ENCODE results near the gene ST8SIA4.

Gene ST8SIA4, protein sequence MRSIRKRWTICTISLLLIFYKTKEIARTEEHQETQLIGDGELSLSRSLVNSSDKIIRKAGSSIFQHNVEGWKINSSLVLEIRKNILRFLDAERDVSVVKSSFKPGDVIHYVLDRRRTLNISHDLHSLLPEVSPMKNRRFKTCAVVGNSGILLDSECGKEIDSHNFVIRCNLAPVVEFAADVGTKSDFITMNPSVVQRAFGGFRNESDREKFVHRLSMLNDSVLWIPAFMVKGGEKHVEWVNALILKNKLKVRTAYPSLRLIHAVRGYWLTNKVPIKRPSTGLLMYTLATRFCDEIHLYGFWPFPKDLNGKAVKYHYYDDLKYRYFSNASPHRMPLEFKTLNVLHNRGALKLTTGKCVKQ

DNA sequence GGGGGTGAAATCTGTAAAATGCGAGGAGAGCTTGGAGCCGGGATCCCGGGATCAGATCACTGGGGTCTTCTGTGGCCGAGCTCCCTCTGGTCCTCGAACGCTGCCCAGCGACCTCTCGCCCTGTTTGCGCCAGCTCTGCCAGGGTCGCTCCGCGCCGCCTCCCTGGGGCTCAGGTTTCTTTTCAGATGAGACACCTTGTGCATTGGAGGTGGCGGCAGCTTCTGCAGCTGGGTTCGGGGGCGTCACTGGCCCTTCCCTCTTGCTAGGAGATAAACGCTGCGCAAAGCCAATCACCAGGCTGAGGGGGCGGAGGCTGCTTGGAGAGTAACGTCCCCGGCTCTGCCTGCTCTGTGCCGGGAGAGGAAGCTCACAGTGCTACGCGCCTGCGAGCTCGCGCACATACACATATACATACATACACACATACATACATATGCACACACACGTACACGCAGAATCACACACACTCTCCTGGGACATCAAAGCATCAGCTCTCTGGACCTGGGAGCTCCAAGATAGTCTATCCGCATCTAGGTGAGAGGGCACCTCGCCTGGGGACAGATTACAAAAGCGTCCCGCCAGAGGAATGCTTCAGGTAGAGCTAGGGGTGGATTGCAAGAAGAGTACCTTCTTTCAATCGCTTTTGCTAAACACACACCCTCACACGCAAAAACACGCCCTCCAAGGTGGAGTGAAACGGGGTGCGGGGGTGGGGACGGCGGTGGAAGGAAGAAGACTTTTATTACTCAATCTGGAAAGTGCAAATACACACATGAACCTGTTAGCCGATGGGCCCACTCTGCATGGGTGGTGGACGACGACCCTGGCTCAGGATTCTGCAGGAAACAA is at the start of gene ST8SIA4:
Gene ST8SIA4 (minus strand): TSS at position 244 of the 849 bp plus-strand sequence. CDS start 327 bp downstream, outside the sequence.
- in situ Hi-C loops (cut with MboI; ENCODE audit: low sequenced_read_pairs): no loop called here

DNA sequence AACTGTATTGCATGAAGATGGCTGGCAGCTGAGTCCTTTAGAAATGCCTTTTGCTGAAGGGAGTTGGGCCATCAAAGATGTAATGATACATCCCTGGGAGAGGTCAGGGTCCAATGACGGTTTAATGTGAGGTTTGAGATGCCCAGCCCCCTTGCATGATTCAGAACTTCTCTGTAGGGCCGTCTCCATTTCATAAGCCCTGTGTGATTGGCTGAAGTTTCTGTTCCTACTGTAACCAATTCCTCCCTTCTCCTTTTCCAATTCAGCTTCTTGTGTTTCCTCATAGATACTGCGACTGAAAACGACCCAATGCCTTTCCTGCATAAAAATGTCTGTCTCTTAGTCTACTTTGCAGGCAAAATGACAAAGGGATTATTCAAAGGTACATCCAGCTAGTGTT is 47.9 kb upstream of the ST8SIA4 start:
- in situ Hi-C loops (cut with MboI; ENCODE audit: low sequenced_read_pairs): no loop called here

DNA sequence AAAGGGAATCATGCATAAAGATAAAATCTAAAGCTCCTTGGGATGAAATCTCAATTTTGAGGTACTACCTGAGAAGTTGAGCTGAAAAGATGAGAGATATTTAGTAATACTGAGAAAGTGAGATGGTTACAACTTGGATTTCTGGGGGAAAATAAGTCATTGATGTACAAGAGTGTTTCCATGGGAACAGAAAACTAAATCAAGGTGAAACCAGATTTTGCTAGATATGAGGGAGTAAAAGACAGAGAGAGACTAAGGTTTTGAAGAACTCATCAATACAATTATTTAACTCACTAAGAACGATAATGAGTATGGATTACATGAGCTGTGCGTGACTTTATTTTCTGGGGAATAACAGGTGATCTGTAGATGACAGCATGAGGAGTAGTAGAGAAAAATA is 10.2 kb upstream of the ST8SIA4 start:
- in situ Hi-C loops (cut with MboI; ENCODE audit: low sequenced_read_pairs): no loop called here

DNA sequence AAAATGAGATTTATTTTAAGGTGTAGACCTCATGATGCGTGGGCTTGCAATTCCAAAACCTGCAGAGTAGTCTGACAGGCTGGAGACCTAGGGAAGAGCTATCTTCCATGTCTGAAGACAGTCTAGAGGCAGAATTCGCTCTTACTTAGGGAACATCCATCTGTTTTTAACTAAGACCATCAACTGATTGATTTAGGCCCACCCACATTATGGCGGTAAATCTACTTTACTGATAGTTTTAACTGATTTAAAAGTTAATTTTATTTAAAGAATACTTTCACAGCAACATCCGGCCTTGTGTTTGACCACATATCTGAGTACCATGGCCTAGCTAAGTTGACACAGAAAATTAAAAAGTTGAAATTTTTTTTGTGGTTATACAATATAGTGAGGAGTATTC is 6.0 kb upstream of the ST8SIA4 start:
- in situ Hi-C loops (cut with MboI; ENCODE audit: low sequenced_read_pairs): no loop called here

DNA sequence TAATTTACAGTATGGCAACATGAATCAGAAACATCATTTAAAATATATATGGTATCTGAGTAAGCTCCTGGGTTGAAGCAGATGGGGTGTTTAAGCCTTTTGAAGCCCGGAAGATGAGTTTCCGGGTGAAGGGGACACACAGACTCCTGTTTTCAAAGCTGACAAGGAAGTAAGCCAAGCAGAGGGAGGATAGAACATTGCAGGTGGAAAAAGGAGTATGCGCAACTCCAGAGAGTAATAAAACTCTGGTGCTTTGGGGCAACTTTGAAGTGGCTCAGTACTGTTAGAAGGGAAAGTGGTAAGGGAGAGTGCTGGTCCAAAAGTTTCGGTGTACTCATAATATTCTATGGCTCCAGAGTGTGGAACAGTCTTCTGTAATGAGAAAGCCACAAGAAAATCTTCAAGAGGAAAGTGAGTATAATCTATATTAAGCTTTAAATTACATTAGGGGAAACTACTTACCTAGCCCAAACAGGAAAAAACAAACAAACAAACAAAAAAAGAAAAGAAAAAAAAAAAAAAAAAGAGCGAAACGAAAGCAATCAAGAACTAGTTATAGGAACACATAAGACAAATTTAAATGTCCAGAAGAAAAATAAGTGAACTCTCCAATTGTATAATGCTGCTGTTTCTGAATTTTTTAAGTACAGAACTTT is 2.3 kb upstream of the ST8SIA4 start:
- in situ Hi-C loops (cut with MboI; ENCODE audit: low sequenced_read_pairs): no loop called here

DNA sequence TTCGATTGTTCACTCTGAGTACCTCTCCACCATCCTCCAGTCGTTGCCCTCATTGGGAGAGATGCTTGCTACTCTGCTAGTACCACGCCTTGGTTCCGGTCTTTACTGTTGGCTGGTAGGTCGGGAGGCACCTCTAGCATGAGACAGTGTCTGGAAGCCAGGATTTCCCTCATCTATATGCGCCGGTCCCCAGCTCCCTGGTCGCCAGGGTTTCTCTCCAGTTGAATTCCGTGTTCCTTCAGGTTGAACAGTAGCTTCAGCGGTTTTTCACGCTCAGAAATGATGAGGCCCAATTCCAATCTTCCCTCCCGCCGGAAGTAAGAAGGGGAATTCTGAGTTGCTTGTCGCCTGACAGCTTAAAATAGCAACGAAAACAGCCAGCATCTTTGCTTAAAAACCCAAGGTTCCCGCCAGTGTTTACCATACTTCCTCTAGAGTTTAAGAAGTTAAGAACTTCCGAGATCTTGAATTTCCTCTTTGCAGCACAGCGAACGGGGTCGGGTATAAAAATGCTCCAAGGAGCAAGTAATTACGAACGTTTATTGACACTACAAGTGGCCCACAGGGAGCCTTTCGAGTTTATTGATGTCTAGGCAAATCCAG is 1.3 kb upstream of the ST8SIA4 start:
- in situ Hi-C loops (cut with MboI; ENCODE audit: low sequenced_read_pairs): no loop called here

DNA sequence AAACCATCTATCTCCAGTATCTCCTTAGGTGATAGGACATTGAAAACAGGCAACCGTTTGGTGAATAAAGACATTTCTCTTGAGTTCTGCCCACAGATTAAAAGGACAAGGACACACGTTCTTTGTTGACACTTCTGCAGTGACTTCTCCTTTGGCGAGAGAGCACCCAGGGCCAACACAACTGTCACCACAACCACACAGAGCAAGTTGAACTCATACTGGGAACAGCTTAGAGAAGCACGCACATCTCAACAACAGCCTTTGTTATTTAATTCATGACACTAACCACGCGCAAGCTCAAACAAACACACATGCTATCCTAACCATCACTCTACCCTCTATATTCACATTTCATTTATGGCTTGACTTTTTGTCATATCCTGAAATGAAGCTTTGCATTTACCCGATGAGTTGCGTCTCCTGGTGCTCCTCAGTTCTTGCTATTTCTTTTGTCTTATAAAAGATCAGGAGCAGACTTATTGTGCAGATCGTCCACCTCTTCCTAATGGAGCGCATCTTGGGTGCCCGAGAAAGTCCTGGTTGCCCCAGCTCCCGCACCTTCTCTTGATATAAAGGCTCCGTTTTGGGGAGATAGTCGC is 543 bp downstream of the ST8SIA4 start:
- in situ Hi-C loops (cut with MboI; ENCODE audit: low sequenced_read_pairs): no loop called here

DNA sequence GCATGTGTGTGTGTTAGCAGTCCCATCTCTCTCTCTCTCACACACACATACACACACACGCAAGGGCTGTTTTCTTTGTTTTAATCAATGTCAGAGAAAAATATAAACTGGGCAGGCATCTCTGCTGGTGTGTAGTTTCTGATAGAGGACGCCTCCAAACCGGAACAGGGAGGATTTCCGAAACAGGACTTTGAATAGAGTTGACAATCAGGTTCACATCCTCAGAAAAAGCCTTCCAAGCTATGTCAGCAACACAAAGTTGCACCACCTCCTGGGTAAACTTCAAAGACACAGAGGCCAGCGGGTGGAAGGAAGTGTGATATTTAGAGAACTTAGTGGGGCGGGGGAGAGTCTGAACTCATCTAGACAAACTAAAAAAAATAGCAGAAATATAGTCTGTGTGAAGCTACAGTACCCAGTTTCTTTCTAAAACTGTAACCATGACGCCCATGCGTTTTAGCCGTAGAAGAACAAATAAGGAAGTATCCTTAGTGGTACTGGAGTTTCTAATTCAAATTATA is 1.2 kb downstream of the ST8SIA4 start:
- in situ Hi-C loops (cut with MboI; ENCODE audit: low sequenced_read_pairs): no loop called here

DNA sequence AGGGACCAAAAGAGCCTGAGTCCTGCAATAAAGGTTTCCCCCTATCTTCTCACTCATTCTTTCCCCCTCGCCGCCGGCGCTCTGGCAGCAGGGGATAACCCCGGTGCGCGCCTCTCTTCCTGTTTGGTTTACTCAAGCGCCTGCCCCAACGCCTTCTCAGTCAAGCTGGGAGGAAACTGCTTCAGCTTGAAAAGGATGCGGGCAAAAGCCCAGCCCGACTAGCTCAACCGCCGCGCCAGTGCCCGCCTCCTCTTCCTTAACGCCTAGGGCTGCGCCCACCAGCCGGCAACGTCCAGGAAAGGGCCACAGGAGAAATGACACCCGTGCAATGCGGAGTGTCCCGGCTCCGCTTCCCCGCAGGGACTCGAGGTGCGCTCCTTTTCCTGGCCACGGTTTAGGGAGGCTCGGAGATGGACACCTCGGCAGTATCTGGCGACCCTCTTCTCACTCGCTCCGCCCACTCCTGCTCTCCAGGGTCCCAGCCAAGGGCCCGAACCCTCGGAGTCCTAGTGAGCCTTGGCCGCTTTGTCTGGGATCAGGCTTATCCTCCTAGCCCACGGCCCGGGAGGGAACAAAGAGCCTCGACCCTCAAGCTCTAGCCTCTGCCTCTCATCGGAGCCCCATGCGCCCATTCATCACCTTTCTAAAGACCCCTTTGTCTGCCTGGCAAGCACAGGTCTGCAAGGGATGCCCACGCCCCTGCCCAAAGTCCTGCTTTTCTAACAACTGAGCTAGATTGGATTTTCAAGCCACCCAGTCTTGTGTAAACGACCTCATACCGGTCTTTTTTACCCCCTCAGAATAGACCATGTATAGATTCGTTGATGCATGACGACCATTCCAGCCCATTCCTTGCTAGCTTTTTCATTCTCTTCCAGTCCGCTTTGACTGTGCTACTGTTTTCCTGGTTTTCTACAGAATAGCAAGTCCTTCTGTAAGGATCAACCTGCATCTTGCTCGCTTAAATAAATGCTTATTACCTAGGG is 2.0 kb downstream of the ST8SIA4 start:
- in situ Hi-C loops (cut with MboI; ENCODE audit: low sequenced_read_pairs): no loop called here

DNA sequence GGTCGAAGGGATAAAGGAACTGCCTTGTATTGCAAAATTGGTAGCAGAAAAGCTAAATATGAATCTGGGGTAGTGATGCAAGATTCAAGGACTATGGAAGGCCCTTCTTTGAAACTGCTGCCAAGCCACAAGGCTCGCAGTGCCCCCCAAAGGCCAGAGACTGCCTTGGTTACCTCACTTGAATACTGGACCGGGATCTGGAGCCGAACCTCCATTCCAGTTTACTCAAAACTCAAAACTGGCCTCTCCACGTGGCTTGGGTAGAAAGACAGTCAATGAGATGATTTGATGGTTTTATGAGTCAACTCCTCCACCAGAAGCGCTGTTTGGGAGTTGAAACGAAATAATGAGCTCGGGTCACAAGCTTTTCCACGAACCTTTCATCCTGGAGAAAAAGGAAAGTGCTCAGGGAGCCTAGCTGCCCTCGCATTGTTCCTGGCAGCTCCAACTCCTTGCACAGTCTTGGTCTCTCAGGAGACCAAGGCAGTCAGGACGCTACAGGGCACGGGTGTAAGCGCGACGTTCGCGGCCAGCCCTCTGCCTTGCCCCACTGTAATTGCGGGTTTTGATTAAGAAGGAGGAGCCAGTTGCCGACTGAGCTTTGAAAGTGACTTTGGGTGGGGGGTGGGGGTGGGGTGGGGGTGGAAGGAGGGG is 2.8 kb downstream of the ST8SIA4 start:
- in situ Hi-C loops (cut with MboI; ENCODE audit: low sequenced_read_pairs): no loop called here

DNA sequence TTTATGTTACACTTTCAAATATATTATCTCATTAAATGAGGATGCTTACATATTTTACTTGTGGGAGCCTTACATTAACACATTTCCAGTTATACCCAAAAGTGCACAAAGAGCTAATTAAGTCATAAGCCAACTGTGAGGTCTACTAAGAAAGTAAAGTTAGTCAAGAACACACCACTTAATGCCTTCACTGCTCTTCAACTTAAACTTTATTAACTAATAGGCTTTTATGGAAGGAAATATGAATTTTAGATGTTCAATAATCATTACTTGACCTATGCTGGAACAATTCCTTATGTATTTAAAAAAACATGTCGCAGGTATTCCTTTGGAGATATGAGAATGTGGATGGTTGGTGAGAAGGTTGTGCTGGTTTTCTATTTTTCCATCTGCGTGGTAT is 3.4 kb downstream of the ST8SIA4 start:
- in situ Hi-C loops (cut with MboI; ENCODE audit: low sequenced_read_pairs): no loop called here

DNA sequence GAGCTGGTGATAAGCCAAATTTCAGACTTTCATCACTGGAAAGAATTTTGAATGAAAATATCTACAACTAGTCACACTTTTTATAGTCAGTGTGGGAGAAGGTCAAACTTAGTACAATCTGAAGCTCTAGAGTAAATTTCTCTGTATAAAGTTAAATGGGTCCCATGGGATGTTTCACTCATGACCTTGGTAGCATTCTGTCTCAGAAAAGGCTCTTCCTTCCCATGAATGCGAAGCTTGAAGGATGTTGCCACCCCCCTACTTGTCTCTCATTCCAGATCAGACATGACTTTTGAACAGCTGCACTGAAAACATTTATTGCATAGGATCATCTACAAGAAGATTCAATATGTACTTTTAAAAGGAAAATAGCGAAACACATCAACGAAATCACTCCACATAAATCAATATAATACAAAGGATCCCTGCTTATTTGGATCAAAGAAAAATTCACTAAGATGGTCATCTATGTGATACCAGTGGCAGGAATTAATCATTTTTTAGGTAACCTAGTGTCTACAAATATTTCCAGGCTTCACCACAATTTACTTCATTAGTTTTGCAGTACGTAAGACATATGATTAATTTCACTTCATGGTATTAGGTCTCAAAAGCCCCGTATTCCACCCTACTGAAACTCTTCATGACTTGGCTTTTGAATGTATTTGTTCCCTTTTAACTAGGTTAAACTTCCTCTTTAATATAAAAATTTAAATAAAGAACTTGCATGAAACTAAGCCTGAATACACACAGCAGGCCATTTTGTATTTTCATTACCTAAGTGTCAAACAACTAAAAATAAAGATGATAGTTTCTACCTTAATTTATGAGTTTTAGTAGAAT is 4.4 kb downstream of the ST8SIA4 start:
- in situ Hi-C loops (cut with MboI; ENCODE audit: low sequenced_read_pairs): no loop called here

DNA sequence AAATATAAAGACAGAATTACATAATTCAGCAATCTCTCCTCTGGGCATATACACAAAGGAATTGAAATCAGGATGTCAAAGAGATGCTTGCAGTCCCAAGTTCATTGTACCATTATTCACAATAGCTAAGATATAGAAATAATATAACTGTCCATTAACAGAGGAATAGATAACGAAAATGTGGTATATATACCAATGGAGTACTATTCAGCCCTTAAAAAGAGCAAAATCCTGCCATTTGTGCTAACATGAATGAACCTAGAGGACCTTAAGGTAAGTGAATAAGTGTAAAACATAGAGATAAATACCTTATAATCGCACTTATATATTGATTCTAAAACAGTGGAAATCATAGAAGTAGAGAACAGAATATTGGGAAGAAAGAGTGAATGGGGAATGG is 7.0 kb downstream of the ST8SIA4 start:
- in situ Hi-C loops (cut with MboI; ENCODE audit: low sequenced_read_pairs): no loop called here

DNA sequence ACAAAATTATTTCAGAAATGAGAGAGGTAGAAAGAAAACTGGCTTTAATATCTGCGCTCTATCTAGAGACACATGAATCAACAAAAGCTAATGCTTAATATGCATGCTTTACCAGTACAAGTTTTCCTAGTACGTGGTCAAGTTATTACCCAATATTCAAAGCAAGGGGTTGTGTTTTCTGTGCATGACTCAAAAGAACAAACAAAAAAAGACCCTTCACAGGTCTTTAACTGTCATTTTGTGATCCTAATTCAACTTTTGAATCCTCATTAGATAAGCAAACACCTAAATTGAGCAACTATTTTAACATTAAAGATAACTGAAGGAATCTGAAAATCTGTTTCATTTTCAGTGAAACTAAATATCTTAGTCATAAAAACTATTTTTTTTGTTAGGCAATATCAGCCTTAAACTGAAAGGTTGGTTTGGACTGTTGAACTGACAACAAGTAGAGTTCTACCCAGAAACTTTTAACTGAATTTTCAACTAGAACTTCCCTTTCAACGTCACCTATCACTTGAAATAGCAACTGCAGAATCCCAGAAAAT is 12.5 kb downstream of the ST8SIA4 start:
- in situ Hi-C loops (cut with MboI; ENCODE audit: low sequenced_read_pairs): no loop called here

DNA sequence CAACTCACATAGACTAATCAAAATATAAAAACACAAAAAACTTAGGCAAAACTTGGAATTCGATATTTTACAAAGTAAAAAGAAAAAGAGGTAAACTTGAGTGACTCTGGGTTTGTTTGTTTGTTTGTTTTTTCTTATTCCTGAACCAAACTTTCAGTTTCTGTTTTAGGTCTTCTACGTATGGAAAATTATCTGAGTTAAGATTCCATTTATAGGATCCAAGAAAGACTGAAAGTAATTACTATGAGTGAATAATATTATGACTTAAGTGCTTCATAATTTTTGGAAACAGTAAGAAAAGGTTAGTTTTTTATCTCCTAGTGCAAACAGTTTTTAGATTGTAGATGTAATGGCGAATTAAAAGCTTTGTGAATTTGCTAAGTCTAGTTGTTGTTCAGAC is 13.2 kb downstream of the ST8SIA4 start:
- in situ Hi-C loops (cut with MboI; ENCODE audit: low sequenced_read_pairs): no loop called here

DNA sequence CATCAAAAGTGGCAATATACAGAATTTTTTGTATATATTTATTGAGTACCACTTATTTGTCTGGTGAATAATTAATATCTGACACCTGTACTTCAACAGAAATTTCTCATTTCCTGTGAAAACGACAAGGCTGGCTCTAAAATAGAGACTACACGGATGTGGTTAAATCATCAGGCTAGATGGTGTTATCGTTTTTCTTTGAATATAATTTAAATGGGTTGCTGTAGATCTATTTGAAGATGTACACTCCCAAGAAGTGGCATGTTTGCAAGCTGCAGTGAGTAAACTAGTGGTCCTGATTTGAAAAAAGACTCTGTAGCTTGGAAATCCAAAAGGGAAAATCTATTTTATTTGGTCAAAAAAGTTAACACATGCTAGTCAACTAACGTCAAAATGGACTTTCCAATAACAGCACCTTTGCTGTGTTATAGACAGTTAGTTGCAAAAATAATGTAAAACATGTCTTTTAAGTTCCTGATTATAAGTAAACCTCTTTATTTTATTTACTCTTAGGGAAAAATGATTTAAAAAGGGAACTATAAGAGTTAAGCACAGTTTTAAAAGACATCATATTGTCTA is 13.8 kb downstream of the ST8SIA4 start:
- in situ Hi-C loops (cut with MboI; ENCODE audit: low sequenced_read_pairs): no loop called here

DNA sequence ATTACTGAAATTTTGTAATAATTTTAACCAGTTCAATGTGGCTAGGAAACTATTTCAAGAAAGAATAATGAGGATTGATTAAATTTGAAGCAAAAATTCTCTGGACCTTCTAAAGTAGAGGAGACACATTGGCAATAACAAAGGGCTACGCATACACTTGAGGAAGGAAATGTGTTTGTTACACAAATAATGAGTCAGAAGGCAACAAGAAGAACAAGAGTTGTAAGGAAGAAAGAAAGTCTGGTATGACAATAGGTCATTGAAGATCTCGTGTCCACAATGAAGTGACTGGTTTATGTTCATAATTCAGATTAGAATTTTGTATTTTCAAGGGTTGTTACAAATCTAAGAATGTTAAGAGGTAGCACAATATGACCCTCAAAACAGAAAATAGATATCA is 25.8 kb downstream of the ST8SIA4 start:
- in situ Hi-C loops (cut with MboI; ENCODE audit: low sequenced_read_pairs): no loop called here
